GM19351 (cell line): ENCODE measurements around the gene ITPR2.
"Not testable (repeated sequence)": the region's sequence is repeated elsewhere in the genome, so short reads cannot be mapped to it uniquely, and the experiment has no call there.

ENCODE experiments used
- ATAC-seq: cut with Tn5 transposase; IDR thresholded peaks from one replicate; pipeline ENCODE4 v1.9.1; 2021; ENCODE audit warnings: mild to moderate bottlenecking, moderate library complexity; ENCODE audit not compliant: unreplicated experiment

ITPR2 gene

GRCh38 chr12:26473291-26473690, 359.7 kb downstream of the ITPR2 start:
- ATAC-seq: peak; percentile 91

DNA sequence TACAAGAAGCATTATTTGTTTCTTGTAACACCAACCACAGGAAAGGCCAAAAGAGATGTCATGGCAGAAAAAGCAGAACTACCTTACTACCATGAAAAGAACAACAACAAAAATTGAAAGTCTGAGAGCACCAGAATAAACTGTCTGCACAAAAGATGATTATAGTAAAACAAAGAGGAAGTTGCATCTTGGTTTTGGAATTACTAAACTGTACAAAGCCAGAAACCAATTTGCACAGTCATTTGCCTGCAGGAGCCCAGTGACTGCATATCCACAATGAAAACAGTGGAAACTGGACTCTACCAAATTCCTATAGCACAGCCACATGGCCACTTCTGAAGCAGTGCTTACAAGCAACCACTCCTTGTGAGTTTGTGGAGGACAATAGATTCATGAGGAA, 361.4 kb downstream of the ITPR2 start:
- peak; percentile 80 for ATAC-seq

- ATAC-seq: no peak
Observed at GRCh38 chr12:26469421-26470180, 363.4 kb downstream of the ITPR2 start.

DNA sequence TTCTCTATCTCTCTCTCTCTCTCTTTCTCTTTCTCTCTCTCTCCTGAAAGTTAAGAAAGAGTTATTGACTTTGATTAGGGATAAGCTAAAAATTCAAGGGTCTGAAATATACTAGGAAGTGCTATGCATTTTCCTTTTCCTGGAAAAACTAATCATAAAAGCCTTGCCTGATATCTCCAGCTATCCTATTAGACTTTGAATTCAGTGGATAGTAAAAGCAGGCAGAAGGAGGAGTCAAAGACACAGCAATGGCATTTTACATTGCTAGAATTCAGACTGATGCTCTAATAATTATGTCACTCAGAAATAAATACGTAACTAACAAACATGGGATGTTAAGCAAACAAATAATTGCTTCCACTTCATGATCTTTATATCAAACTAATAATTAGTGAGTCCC, 365.6 kb downstream of the ITPR2 start:
- no peak for ATAC-seq

DNA sequence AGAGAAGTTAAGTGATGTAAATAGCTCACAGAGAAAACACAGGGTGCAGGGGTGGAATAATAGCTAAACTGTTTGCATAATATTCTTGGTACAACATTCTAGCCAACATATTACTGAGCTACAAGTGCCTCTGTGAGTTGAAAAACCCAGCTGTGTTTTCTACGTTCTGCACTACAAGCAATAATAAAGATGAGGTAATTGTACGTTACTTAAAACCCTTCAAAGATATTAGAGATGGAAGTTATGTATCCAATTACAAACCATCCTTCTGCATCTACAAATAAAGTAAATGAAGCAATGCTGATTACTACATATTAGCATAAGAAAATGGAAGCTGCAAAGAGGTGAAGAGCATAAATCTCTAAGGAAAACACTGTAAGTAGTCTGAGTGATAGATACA, 366.3 kb downstream of the ITPR2 start:
- ATAC-seq: no peak

DNA sequence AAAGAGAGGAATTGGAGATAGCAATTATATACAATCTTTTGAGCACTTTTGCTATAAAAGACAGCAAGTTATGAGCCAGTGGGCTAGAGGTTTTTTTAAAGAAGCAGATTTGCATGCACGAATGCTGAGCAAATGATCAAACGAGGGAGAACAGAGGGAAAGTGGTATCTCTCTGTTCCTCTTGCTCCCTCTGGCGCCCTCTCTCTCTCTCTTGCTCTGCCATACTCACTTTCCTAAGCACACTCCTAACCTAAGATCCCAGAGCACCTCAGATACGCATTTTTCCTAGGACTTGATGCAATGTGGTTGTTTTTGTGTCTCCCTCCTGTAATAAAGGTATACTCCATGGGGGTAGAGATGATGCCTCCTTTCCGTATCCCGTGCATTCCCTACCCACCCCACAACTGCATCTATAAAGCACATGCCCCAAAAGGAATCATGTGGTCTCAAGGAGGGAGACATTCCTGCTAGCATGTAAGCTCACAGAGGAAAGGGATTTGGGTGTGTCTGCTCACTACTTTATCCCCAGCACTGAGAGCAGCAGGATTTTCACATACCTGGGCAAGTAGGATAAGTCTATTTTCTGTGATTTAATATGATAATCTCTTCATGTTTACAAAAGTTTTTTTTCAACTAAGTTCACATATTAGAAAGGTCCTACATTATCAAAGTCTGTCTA, 367.4 kb downstream of the ITPR2 start:
- ATAC-seq: no peak

DNA sequence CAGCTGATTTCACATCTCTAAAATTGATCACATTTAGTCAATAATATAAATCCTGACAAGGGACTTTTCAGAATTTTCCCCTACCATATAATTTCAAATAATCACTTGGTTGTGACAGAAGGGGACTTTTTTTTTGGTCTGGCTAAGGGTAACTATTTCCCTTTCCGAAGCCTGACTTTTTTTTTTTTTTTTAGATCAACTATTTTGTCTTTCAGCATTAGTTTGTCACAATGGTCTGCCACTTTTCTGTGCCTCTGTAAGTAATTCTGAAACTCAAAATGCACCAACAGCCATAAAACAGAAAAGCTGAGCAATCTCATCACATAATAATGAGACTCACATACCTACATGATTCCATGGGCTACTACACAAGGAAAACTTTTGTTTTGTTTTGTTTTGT, 371.2 kb downstream of the ITPR2 start:
- no peak for ATAC-seq

- ATAC-seq: no peak
Observed at GRCh38 chr12:26460361-26460760, 372.6 kb downstream of the ITPR2 start.

DNA sequence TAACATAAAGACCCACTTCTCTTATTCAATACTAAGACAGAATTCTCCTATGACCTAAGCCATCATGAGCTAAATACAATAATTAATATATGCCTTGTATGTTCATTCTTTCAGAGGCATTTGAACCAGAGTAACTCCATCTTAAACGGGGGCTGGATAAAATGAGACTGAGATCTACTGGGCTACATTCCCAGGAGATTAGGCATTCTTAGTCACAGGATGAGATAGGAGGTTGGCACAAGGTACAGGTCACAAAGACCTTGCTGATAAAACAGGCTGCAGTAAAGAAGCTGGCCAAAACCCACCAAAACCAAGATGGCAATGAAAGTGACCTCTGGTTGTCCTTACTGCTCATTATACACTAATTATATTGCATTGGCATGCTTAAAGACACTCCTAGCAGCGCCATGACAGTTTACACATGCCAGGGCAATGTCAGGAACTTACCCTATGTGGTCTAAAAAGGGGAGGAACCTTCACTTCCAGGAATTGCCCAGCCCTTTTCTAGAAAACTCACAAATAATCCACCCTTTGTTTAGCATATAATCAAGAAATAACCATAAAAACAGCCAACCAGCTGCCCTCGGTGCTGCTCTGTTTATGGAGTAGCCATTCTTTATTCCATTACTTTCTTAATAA, 376.9 kb downstream of the ITPR2 start:
- no peak for ATAC-seq

GRCh38 chr12:26453246-26453645, 379.7 kb downstream of the ITPR2 start:
- ATAC-seq: no peak

- no peak for ATAC-seq
Observed at GRCh38 chr12:26452511-26452910, 380.5 kb downstream of the ITPR2 start.

DNA sequence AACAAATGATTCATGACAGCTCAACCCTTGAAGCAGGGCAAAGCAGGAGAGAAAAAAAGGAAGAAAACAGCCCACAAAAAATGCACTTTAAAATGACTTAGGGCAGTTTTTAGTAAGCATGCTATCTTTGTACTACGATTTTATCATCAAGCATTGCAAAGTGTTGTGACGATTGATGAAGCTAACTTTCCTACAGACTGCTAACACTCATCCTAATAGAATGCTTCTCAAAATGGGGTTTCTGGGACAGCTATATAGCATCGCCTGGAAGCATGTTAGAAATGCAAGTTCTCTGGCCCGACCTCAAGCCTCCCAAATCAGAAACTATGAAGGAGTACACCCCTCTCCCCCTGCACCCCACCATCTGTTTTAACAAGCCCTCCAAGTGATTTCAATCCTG, 381.2 kb downstream of the ITPR2 start:
- no peak for ATAC-seq

DNA sequence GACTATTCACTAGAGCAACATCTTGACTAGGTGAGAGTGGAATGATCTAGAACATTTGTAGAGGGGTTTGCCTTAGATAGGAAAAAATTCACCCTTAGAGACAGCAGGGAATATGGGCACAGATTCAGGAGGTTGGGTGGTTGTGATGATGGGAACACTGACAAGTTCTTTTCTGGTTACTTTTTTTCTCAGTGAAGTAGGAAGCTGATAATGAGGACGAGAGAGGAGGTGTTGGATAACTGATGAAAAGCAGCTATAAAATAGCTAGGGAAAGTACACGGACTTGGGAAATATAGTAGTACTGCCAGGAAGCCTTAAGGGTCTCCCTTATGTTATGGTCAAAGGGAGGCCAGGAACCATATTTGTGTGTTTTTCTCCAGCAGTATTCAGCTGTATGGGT, 387.1 kb downstream of the ITPR2 start:
- ATAC-seq: no peak

DNA sequence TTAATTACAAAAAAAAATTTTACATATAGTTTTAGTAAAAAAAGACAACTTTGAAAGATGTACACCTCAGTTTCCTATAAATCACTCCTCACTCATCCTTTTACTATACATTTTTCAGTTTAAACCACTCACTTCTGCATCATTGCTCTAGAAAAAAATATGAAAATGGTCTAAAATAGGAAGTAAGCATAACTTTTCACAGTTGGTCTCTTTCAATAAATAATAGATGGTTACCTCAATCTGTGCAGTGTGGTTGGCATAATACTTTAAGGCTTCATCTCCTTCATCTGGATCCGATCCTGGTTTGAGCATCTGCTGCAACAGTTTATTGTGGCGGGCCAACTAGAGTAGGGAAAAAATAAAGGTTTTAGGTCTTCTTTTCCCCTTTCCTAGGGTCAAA, 389.7 kb downstream of the ITPR2 start:
- no peak for ATAC-seq

- ATAC-seq: no peak
Observed at GRCh38 chr12:26441434-26441833, 391.6 kb downstream of the ITPR2 start.

GRCh38 chr12:26435069-26435404, 398.0 kb downstream of the ITPR2 start:
- ATAC-seq: no peak

- ATAC-seq: peak; percentile 70
Observed at GRCh38 chr12:26434299-26435068, 398.5 kb downstream of the ITPR2 start.

- not testable (repeated sequence) for ATAC-seq
Observed at GRCh38 chr12:26433701-26434100, 399.3 kb downstream of the ITPR2 start.

GRCh38 chr12:26431211-26431610, 401.8 kb downstream of the ITPR2 start:
- no peak for ATAC-seq

GRCh38 chr12:26430596-26430995, 402.4 kb downstream of the ITPR2 start:
- not testable (repeated sequence) for ATAC-seq

- no peak for ATAC-seq
Observed at GRCh38 chr12:26429070-26429691, 403.8 kb downstream of the ITPR2 start.
